ENCODE data around the gene TMEM82.

GRCh38 chr1:15728937-15729657 lies 13.2 kb upstream of the TMEM82 start:
- TF ChIP-seq ZNF148 (tag by site-specific recombination; IDR thresholded peaks at IDR 0.05; ENCODE audit: borderline replicate concordance), result no peak
- TF ChIP-seq REST (tag by site-specific recombination; IDR thresholded peaks at IDR 0.05), result no peak
- TF ChIP-seq ZBTB6 (tag by site-specific recombination; IDR thresholded peaks at IDR 0.05), result no peak
- no peak for TF ChIP-seq CTCF (tag by site-specific recombination; IDR thresholded peaks at IDR 0.05)
